ENCODE results near the gene OR51E2.

OR51E2 gene

GRCh38 chr11:4654635-4655369 lies 42.9 kb downstream of the OR51E2 start:
- Histone ChIP-seq H3K9me3 (ENCODE audit: insufficient read depth, low read depth, low read length) (no peaks in the 10 kb centered on the region), H3K27me3 (ENCODE audit: insufficient read depth, low read length, poor library complexity, severe bottlenecking) (no peaks in the 10 kb centered on the region), H3F3A (ENCODE audit: low read depth) (no peaks in the 10 kb centered on the region), H3K4me2 (ENCODE audit: low read depth, low read length, poor library complexity, severe bottlenecking) (no peak overlapping the region), H3K9me2 (replicated peaks; ENCODE audit: low read depth, low read length) (no peaks in the 10 kb centered on the region), H3K36me3 (ENCODE audit: insufficient read depth, low read length) (no peaks in the 10 kb centered on the region), H3K79me2 (ENCODE audit: insufficient read depth, low read length) (no peaks in the 10 kb centered on the region), H3K4me1 (ENCODE audit: insufficient read depth, low read length, poor library complexity, severe bottlenecking) (no peaks in the 10 kb centered on the region), H4K20me1 (ENCODE audit: insufficient read depth, low read length, poor library complexity, severe bottlenecking) (no peaks in the 10 kb centered on the region), H2AFZ (ENCODE audit: low read length) (no peak overlapping the region), H3K9ac (ENCODE audit: low read depth, low read length, poor library complexity, severe bottlenecking) (no peak overlapping the region), H3K4me3 (ENCODE audit: low read length, poor library complexity, severe bottlenecking) (no peak overlapping the region)
- TF ChIP-seq CTCF (conservative IDR thresholded peaks at IDR 0.05; ENCODE audit: low read length) (no peak), EZH2phosphoT487 (IDR thresholded peaks at IDR 0.05; ENCODE audit: borderline replicate concordance) (no peak)

- no peak overlapping the region for H3K9ac ChIP-seq (ENCODE audit: low read depth, low read length, poor library complexity, severe bottlenecking)
- no peaks in the 10 kb centered on the region for H3K79me2 ChIP-seq (ENCODE audit: insufficient read depth, low read length)
- no peaks in the 10 kb centered on the region for H3K9me2 ChIP-seq (replicated peaks; ENCODE audit: low read depth, low read length)
- no peaks in the 10 kb centered on the region for H3F3A ChIP-seq (ENCODE audit: low read depth)
- TF ChIP-seq CTCF (conservative IDR thresholded peaks at IDR 0.05; ENCODE audit: low read length) (no peak), EZH2phosphoT487 (IDR thresholded peaks at IDR 0.05; ENCODE audit: borderline replicate concordance) (no peak)
- no peaks in the 10 kb centered on the region for H3K9me3 ChIP-seq (ENCODE audit: insufficient read depth, low read depth, low read length)
- H3K36me3 ChIP-seq (ENCODE audit: insufficient read depth, low read length): no peaks in the 10 kb centered on the region
- no peak overlapping the region for H3K4me3 ChIP-seq (ENCODE audit: low read length, poor library complexity, severe bottlenecking)
- no peaks in the 10 kb centered on the region for H3K4me1 ChIP-seq (ENCODE audit: insufficient read depth, low read length, poor library complexity, severe bottlenecking)
- no peaks in the 10 kb centered on the region for H4K20me1 ChIP-seq (ENCODE audit: insufficient read depth, low read length, poor library complexity, severe bottlenecking)
- no peaks in the 10 kb centered on the region for H3K27me3 ChIP-seq (ENCODE audit: insufficient read depth, low read length, poor library complexity, severe bottlenecking)
- H3K4me2 ChIP-seq (ENCODE audit: low read depth, low read length, poor library complexity, severe bottlenecking): no peak overlapping the region
- H2AFZ ChIP-seq (ENCODE audit: low read length): no peak overlapping the region
These were observed 49.9 kb downstream of the OR51E2 start for GRCh38 chr11:4647766-4648165.

- no peaks in the 10 kb centered on the region for H3K4me1 ChIP-seq (ENCODE audit: insufficient read depth, low read length, poor library complexity, severe bottlenecking)
- TF ChIP-seq CTCF (conservative IDR thresholded peaks at IDR 0.05; ENCODE audit: low read length): no peak
- no peak for TF ChIP-seq EZH2phosphoT487 (IDR thresholded peaks at IDR 0.05; ENCODE audit: borderline replicate concordance)
- H2AFZ ChIP-seq (ENCODE audit: low read length): no peak overlapping the region
- H3K27me3 ChIP-seq (ENCODE audit: insufficient read depth, low read length, poor library complexity, severe bottlenecking): no peaks in the 10 kb centered on the region
- H3K9me2 ChIP-seq (replicated peaks; ENCODE audit: low read depth, low read length): no peaks in the 10 kb centered on the region
- H4K20me1 ChIP-seq (ENCODE audit: insufficient read depth, low read length, poor library complexity, severe bottlenecking): no peaks in the 10 kb centered on the region
- no peak overlapping the region for H3K9ac ChIP-seq (ENCODE audit: low read depth, low read length, poor library complexity, severe bottlenecking)
- H3F3A ChIP-seq (ENCODE audit: low read depth): no peaks in the 10 kb centered on the region
- H3K4me2 ChIP-seq (ENCODE audit: low read depth, low read length, poor library complexity, severe bottlenecking): no peak overlapping the region
- H3K9me3 ChIP-seq (ENCODE audit: insufficient read depth, low read depth, low read length): no peaks in the 10 kb centered on the region
- H3K79me2 ChIP-seq (ENCODE audit: insufficient read depth, low read length): no peaks in the 10 kb centered on the region
- no peaks in the 10 kb centered on the region for H3K36me3 ChIP-seq (ENCODE audit: insufficient read depth, low read length)
- H3K4me3 ChIP-seq (ENCODE audit: low read length, poor library complexity, severe bottlenecking): no peak overlapping the region
These were observed 51.7 kb downstream of the OR51E2 start for GRCh38 chr11:4645974-4646373.

All from Loucy (cell line).